Stimulated activated CD4-positive, alpha-beta T cell treated with anti-CD3 and anti-CD28 coated beads, Interleukin-12 subunit alpha, Interleukin-12 subunit beta, amount 100 ng/mL, for 24 hours (primary cell): Measurements from ENCODE around the gene SNX32.
A peak's percentile ranks its signal among the peaks of the same experiment; 100 is the strongest.

Source experiments
- DNase-seq, 2 experiments: peaks; one replicate each; pipeline ENCODE4 v3.0.0-alpha.2; 2020; ENCODE audit warnings: low read depth in 2 of 2

The SNX32 gene

DNA sequence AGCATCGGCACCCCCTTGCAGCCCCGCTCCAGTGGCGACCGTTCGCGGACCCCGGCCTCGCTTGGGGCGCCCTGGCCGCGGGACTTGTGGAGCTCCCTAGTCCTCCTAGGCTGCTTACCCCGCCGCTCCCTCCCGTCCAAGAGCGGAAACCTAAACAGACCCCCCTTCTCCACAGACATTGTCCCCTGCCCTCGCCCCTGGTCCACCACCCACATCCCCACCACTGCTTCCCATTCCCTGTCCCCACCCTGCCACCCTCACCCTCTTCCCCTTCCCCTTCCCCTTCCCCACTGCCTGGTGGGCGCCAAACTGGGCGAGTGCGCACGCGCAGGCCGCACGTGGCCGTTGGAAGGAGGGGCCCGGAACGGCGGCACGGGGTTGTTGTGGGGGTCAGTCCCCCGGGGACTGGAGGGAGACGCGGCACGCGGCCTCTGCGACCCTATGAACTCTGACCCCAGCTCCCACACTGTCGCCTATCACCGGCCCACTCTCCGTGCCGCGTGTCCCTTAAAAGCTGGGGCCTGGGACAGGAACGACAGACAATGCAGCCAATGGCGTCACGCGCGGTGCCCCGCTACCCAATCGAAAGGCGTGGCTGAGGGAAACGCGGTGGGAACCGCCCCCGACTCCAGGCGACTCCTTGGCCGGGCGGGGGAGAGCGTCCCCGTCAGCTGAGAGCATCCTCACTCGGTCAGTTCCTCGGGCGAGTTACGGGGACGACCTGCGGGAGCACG, at the start of gene SNX32:
TSS of gene SNX32 (plus strand) at position 667 of the 734 bp plus-strand sequence. CDS start 103 bp downstream, outside the sequence.
- peak; percentile 93 to 95 for DNase-seq

DNA sequence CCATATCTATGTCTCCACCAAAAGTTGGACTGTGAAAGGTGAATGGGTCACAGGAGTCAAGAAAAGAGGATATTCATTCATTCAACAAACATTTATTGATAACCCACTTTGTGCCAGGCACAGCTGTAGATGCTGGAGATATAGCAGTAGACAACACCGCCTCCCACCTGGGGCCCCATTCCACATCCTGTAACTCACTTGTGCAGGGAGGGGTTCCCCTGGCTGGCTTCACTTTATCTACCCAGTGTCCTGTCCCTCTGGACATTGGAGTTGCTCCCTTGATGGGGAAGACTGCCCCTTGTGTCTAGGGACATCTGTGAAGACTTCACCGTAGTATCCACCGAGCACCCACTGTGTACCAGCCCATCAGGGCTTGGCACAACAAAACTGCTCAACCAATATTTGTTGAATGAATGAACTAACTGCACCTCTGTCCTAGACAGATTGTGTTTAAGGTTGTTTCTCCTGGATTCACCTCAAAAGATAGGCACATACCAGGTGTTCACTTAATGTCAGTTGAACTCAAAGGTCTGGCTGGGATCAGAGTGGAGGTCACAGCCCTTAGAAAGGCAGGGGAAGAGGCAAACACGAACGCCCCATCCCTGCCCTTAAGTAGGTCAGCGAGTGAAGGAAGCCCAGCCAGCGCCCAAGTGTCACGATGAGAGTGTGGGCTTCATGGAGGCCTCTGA, 48.3 kb upstream of the SNX32 start:
- no peak for DNase-seq

DNA sequence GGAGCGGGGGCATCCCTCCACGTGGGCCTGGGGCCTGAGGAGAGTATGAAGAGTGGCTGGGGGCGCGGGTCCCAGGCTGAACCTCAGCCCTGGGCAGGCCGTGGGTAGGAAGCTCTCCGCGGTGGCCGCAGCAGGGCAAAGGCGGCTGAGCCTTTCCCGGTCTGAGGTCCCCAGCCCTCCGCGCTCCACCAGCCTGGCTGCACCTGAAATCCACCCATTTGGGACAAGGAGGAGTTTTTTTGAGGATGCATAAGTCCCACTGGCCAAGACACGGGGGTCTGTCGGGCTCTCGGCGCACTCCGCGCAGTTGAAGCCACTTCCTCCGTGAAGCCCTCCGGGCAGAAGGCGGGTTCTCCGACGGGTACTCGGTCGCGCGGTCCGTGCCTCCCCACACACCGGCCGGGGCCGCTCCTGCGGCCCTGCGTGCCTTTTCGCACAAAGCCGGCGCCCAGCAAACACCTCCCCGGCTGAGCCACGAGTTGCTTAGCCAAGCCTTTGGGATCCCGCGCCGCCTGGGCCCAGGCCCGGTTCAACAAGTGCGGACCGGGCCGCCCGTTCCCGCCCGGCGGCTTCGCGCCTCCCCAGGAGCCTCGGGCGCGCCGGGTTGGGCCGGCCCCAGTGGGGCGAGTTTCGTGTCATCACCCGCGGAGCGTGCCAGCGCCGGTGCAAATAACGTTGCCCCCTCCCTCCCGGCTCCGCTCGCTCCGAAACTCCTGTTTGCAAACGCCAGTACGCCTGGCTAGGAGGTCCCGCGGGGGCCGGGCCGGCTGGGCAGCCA, 47.6 kb upstream of the SNX32 start:
- DNase-seq: no peak

DNA sequence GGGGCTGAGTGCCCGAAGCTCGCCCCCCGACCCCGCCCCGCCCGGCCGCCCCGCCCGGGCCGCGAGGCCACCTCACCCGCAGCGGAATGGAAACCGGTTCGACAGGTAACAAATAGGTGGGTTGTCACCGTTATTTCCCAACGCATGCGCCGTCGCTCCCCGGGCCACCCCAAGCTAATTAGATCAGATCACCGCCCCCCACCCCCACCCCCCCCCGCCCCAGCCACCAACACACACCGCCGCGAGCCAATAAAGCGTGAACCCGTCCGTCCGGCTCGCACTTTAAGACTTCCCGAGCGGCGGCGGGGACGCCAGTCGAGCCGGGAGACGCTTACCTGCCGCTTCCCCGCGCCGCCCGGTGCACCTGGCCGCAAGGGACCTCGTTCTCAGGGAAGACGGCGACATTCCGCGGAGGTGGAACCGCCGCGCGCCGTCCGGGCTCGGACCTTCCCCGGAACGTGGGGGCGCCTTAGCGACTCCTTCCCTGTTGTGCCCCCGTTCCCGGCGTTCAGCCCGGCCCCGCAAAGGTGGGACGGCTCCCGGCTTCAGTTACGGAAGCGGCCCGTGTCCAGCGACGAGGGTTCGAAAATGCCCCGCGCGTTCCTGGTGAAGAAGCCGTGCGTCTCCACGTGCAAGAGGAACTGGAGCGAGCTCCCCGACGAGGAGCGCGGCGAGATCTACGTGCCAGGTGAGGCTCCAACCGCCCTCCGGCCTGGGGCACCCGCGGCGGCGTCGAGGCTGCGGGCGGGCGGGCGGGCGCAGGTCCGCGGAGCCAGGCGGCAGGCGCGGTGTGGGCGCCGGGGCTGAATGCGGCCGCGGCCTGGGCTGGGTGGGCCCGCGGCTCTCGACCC, 46.8 kb upstream of the SNX32 start, which contains the start of gene OVOL1:
TSS of gene OVOL1 (plus strand) at position 278 of the 851 bp plus-strand sequence. CDS start at position 589, 311 bp downstream.
- DNase-seq: no peak

DNA sequence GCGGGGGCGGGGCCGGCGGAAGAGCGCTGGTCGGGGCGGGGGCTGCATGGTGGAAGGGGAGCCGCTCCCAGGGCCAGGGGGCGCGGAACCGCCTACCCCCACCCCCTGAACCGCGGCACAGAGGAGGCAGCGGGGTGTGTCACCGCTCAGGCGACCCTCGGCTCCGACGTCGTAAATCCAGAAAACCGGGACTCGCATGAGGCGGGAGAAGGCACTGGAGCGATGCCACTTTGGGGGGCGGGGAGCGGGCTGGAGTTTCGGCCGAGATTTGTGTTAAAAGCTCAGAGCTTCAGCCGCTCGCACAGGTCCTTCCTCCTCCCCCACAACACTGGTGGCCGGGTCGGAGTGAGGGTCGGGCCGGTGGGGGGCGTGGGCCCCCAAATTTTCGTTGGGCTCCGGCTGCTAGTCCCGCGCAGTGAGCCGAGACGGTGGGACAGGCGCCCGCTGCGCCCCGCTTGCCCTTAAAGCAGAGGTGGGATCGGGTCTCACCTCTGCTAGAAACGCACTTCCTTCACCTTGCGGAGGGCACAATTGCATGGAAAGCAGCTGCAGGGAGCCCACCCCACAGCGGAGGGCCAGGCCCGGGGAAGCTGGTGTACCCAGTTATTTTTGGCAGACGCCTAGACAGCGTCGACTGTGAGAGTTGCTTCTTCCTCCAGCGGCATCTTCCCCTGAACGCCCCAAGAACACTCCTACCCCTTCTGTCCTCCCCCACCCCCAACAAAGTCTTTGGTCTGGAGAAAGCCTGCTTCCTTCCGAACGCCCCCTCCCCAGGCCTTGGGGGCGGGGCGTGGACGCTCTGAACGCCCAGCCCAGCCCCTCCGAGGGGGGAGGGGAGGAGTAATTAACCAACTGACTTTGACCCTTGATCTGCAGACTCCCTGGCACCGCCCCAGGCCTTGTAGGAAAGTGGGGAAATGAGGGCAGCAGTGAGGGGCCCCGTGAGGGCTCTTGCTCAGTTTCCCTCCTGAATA, 45.8 kb upstream of the SNX32 start:
- DNase-seq: no peak

DNA sequence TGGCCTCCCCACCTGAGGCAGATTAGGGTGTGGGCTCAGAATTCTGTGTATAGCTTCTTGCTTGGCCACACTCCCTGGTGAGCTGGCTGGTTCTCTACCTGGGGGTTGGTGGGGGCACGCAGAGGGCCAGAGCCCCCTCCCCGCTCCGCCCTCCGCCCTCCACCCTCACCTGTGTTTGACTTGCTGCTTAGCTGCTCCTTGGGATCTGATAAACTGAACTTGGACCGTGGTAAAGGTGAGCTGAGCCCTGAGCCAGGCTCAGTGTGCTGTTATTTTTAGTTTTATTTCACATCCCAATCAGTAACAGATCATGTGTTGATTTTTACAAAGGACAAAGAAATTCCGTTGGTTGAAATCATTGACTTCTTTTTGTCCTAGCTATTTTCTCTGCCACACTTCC, 44.9 kb upstream of the SNX32 start:
- DNase-seq: no peak

DNA sequence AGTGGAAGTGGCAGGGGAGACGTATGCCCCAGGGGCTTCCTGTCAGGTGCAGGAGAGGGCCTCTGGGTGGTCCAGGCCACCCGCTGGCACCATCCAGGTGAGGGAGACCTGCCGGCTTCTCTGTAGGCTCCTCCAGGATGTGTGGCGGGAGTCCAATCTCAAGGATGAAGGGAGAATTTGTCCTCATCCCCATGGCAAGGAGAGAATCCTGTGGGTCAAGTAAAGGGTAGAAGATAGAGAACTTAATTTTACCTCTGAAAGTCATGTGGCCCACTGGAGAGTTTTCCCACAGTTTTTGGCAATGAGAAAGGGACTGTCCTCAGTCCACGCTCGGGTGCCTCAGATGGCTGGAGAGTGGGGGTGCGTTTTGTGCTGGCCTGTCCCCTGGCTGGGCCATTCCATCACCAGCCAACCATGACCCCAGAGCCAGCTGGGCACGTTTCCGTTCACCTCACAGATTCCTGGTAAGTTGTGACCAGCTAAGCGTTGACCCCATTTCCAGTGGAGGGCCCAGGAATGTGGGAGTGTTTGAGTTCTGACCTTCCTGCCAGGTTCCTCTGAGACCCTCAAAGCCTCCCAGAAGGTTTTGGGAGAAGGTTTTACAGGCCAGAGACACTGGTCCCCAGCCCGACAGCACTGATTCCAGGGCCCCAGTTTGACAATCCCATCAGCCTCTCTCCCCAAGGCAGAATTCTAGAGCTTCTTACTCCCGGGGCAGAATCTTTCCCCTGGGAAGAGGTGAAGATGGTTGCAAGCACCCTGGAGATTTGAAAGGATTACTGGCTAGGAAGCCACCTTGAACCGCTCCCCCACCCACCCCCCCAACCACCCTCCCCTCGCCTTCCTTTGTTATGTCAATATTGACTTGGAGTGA, 44.3 kb upstream of the SNX32 start:
- DNase-seq: no peak

DNA sequence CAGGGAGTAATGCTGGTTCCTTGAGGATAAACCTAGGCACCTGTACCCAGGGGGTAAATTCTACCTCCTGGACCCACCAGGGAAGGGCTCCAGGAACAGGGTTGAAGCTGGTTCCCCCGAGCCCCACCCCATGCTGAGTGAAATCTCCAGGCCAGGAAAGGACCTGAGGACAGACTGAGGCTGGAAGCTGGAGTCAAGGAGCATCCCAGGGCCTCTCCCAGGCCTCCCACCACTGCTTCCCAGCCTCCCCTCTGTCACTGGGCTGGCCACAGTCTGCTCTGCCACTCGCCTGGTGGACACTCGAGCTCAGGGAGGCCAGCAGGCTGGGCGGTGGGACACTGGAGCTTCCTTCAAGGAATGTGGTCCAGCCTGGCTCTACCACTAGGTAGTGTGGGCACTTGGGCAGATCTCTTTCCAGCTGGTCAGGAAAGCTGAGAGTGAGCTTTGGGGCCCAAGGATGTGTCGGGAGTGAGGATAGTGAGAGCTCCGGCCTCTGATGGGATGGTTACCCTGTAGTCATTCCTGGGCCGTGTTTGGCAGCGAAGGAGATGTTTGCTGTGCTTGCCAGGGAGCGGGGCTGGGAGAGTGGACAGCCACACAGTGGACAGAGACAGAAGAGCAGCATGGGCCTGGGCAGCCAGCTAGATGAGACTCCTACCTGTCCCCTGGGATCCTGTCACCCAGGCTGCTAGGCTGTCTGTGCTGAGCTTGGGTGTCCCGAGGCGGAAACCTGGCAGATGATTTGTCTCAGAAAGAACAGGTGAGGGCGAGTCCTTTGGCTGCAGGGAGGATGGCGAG, 43.5 kb upstream of the SNX32 start:
- DNase-seq: no peak

DNA sequence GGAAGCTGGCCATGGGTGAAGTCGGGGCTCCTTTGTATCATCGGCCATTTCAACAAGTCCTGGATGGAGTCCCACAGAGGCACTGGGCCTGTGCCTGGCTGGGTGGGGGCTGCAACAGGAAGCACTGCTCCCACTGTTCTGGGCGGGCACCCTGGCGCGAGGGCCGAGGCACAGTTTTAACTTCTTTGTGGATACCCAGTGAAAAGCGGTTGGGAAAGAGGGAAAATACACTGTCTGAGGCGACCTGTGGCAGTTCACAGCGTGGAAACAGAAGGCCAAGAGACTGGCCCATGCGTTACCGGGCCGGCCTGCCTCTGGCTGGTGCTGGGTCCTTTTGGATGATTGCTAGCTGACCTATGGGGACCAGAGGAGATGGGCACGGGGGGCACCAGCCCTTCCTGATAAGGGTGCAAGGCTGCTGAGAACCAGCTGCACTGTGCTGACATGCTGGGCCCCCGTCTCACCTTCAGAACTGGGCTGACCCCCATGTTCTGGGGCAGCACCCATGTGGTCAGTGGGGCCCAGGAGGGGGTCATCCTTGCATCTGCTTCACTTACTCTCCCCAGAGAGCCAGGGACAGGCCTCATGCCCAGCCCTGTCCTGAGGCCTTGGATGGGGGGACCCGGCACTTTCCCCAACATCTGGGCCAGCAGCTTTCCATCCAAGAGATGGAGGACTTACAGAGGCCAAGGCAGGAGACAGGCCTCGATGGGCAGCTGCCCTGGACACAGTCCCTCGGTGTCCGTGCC, 42.7 kb upstream of the SNX32 start:
- DNase-seq: no peak

DNA sequence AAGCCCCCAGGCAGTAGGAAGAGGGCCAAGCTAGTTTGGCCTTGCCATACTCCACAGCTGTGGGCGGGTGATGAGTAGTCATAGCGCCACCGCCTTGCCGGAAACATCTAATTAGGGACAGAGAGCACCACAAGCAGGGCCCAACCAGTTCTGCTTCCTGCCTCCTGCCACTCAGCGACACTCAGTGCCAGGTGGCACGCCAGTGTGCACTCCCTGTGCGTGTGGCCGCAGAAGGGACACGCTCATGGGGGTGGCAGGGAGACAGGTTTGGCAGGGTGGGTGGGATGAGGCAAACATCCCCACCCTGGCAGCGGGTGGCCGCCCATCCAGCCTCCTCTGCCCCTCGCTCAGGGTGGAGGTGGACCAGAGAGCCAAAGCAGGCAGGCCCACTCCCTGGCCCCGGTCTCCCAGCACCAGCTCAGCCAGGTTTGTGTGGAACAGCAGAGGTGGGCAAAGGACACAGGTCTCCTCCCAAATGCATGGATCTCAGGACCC, 42.0 kb upstream of the SNX32 start:
- peak in 1 of 2 experiments; percentile 43 for DNase-seq

DNA sequence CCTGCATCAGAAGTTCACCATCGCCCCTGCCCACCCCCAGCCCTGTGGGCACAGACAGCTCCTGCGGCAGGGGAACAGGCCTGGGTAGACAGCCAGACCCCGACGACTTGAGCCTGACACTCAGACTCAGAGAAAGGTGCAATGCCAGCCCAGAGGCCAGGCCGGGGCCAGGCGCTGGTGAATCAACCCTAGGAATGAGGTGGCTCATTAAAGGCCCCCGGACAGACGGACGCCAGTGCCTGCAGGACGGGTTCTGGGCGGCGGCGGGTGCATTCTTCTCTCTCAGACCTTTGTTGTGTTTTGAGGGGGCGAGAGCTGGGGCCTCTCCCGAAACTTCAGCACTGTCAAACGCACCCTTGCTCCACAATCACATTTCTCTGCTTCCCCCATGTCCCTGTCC, 41.3 kb upstream of the SNX32 start:
- DNase-seq: no peak

DNA sequence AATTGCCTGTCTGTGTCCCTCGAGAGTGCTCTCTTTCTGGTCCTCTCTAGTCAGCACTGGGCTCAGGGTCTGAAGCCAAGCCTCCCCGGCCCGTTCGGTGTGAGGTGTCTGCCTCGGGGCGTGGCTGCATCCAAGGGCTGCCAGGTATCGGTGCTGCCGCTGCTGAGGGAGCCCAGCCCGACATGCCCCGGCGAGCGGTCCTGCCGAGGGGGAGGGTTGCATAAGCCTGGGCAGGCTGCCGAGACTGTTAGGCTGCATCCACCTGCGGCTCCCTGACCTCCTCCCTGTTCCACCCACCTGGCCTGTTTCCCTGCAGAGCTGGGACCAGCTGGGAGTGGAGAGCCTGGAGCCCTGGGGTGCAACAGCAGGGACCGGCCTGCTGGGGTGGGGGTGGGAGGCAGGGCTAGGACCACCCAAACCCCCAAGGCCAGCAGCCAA, 40.6 kb upstream of the SNX32 start:
- DNase-seq: no peak

DNA sequence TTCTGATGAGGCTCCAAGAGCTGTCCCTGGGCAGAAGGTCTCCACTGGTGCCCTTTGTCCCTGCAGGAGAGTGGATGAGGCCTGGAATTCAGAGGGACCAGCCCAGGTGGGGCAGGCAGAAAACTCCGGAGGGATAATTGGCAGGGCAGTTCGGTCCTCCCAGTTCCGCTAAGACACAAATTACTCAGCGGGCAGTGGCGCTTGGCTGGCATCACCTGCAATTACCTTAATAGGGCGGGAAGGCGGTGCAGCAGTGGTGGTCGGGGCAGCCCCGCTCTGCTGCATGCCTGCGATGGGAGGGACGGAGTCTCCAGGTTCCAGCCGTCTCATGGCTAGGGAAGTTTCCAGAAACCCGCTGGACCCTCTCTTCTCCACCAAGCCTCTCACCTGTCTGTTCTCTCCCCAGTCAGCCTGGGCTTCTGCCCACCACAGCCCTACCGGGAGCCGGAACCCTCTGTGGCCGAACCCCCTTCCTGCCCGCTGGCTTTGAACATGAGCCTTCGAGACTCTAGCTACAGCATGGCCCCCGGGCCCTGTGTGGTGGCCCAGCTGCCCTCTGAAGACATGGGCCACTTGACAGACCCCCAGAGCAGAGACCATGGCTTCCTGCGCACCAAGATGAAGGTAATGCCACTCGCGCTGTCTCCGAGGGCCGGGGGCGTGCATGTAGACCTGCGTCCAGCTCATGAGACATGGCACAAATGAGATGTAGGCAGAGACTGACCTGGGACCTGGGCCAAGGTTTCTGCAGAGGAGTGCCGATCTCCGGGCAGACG, 40.0 kb upstream of the SNX32 start:
- DNase-seq: no peak

DNA sequence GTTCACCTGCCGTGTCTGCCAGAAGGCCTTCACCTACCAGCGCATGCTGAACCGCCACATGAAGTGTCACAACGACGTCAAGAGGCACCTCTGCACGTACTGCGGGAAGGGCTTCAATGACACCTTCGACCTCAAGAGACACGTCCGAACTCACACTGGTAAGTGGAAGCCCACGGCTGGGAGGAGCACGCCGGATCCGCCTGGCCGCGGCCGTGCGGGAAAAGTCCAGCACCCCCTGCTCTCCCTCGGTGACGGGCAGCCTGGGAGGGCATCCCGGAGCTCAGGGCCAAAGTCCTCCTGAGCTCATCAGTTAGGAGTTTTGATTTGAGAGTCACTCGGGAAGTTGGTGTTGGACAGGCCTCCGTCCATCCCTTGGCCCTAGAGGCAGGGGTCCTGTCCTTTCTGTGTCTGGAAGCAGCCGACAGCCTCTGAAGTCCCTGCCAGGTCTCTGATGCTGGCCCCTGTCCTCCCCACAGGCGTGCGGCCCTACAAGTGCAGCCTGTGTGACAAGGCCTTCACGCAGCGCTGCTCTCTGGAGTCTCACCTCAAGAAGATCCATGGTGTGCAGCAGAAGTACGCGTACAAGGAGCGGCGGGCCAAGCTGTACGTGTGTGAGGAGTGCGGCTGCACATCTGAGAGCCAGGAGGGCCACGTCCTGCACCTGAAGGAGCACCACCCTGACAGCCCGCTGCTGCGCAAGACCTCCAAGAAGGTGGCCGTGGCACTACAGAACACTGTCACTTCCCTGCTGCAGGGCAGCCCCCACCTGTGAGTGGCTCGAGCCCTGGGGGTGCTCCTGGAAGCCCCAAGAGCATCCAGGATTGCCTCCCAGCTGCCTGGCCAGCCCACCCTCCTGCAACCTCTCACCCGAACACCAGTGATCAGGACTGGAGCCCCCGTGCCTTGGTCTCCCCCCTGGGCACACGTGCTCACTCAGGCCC, 38.9 kb upstream of the SNX32 start:
- DNase-seq: no peak

DNA sequence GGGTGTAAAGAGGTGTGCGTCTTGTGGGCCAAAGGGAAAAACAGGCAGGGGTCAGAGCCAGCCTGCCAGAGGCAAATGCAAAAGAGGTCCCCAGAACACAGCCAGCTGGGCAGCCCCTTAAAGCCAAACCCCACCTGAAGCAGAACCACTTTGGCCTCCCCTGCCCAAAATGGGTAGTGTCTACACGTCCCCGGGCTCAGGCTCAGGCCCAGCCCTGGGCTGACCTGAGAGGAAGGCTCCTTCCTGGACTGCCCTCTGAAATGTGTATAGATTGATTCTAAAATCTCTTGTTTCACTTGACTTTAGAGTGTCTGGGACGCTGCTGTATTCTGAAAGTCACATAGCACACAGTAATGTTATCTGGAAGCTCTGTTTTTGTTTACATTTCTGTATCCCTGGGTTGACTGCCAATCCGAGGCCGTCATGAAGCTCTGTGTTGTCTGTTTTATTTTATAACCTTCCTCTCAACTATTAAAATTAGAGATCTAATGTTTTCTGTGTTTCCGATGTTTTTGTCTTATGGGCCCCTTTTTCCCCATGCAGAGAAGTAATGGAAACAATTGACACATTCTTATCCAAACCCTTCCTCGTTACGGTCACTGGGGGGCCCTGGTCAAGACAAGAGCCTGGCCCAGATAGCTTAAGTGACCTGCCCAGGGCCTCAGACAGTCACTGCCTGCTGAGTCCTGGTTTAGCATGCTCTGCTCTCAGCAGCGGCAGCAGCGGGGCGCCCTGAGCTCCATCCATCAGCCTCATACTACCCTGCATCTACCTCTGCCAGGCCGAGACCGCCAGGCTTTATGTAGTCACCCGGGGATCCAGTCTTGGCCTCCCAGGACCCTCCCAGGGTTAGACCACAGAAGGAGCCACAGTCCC, 36.8 kb upstream of the SNX32 start:
- no peak for DNase-seq
